HG02884 (cell line): Measurements from ENCODE around the gene SPINT1.

Experiments used
- ATAC-seq: cut with Tn5 transposase; IDR thresholded peaks from one replicate; pipeline ENCODE4 v1.9.1; 2021; ENCODE audit warnings: mild to moderate bottlenecking, moderate library complexity; ENCODE audit not compliant: unreplicated experiment

The SPINT1 gene

GRCh38 chr15:40891810-40892446 is 48.1 kb downstream of the SPINT1 start:
- ATAC-seq: no peak

- no peak for ATAC-seq
Observed at GRCh38 chr15:40892447-40893012, 48.7 kb downstream of the SPINT1 start.

- ATAC-seq: no peak
Observed at GRCh38 chr15:40893019-40893670, 49.3 kb downstream of the SPINT1 start.

- peak; percentile 85 for ATAC-seq
Observed at GRCh38 chr15:40893733-40894680, 50.2 kb downstream of the SPINT1 start, which contains the start of gene VPS18. VPS18 (plus strand) TSS chr15:40894450; CDS start chr15:40894769, 319 bp downstream.

- ATAC-seq: no peak
Observed at GRCh38 chr15:40894681-40895448, 51.0 kb downstream of the SPINT1 start.

GRCh38 chr15:40899536-40900207 is 55.8 kb downstream of the SPINT1 start:
- no peak for ATAC-seq

- no peak for ATAC-seq
Observed at GRCh38 chr15:40900256-40901052, 56.6 kb downstream of the SPINT1 start.

GRCh38 chr15:40901053-40901443 is 57.2 kb downstream of the SPINT1 start:
- no peak for ATAC-seq

- no peak for ATAC-seq
Observed at GRCh38 chr15:40902605-40903561, 59.0 kb downstream of the SPINT1 start.

GRCh38 chr15:40904552-40905201 is 60.8 kb downstream of the SPINT1 start:
- ATAC-seq: no peak

- ATAC-seq: peak; percentile 55
Observed at GRCh38 chr15:40906091-40906990, 62.5 kb downstream of the SPINT1 start.

- ATAC-seq: no peak
Observed at GRCh38 chr15:40906991-40907802, 63.3 kb downstream of the SPINT1 start.
